ENCODE results near the gene DAG1. TPM values are rescaled to one million over a fixed set of nuclear protein-coding genes. Genes with fewer than 3 reads are reported as not detected.

The DAG1 gene
- total RNA-seq, 1 donor from 2014 or later = 67.5 TPM

- no peak for TF ChIP-seq EZH2 (IDR thresholded peaks at IDR 0.05)
- TF ChIP-seq CTCF (IDR thresholded peaks at IDR 0.05) = no peak
- no peak for TF ChIP-seq EZH2phosphoT487 (IDR thresholded peaks at IDR 0.05)
- H3K79me2 ChIP-seq (ENCODE audit: low read depth) = peaks cover 81% of the 10 kb centered on the region
- H3K9ac ChIP-seq = no peak overlapping the region
- H3K4me2 ChIP-seq = no peak overlapping the region
- Mint-ChIP-seq H3K36me3 (peaks cover 28% of the 10 kb centered on the region), H3K27me3 (ENCODE audit: insufficient read depth, low read depth) (peaks cover 13% of the 10 kb centered on the region), H3K4me3 (no peak overlapping the region), H3K9me3 (peaks cover 8% of the 10 kb centered on the region), H3K4me1 (peaks cover 8% of the 10 kb centered on the region), H3K27ac (no peak overlapping the region)
- H4K20me1 ChIP-seq (ENCODE audit: low read depth) = peaks cover 13% of the 10 kb centered on the region
- DNase-seq (ENCODE audit: low spot score) = no peak
- H3K4me3 ChIP-seq = no peak overlapping the region
- H3K9me3 ChIP-seq (ENCODE audit: low read depth) = no peaks in the 10 kb centered on the region
- no peak overlapping the region for H3K27ac ChIP-seq
- H3K4me1 ChIP-seq = peaks cover 8% of the 10 kb centered on the region
- no peak overlapping the region for H2AFZ ChIP-seq (replicated peaks)
- H3F3A ChIP-seq (ENCODE audit: low read depth) = no peaks in the 10 kb centered on the region
- H3K36me3 ChIP-seq = peaks cover 8% of the 10 kb centered on the region
- no peaks in the 10 kb centered on the region for H3K27me3 ChIP-seq
Measured at GRCh38 chr3:49476563-49476962, 6.5 kb downstream of the DAG1 start.

GRCh38 chr3:49482766-49483165 lies 12.7 kb downstream of the DAG1 start:
- H3K9me3 Mint-ChIP-seq = no peaks in the 10 kb centered on the region
- no peak for TF ChIP-seq EZH2 (IDR thresholded peaks at IDR 0.05)
- TF ChIP-seq CTCF (IDR thresholded peaks at IDR 0.05) = no peak
- TF ChIP-seq EZH2phosphoT487 (IDR thresholded peaks at IDR 0.05) = no peak
- Histone ChIP-seq H3K4me3 (no peak overlapping the region), H3K36me3 (no peaks in the 10 kb centered on the region), H3F3A (ENCODE audit: low read depth) (peaks cover 3% of the 10 kb centered on the region), H2AFZ (replicated peaks) (no peak overlapping the region), H4K20me1 (ENCODE audit: low read depth) (peaks cover 61% of the 10 kb centered on the region), H3K4me1 (peaks cover 12% of the 10 kb centered on the region), H3K79me2 (ENCODE audit: low read depth) (peaks cover 80% of the 10 kb centered on the region), H3K9me3 (ENCODE audit: low read depth) (no peaks in the 10 kb centered on the region), H3K4me2 (no peak overlapping the region), H3K27ac (no peak overlapping the region), H3K27me3 (no peaks in the 10 kb centered on the region), H3K9ac (no peak overlapping the region)
- peaks cover 20% of the 10 kb centered on the region for H3K36me3 Mint-ChIP-seq
- DNase-seq (ENCODE audit: low spot score) = no peak
- no peak overlapping the region for H3K4me3 Mint-ChIP-seq
- H3K27me3 Mint-ChIP-seq (ENCODE audit: insufficient read depth, low read depth) = peaks cover 4% of the 10 kb centered on the region
- H3K4me1 Mint-ChIP-seq = peaks cover 12% of the 10 kb centered on the region
- H3K27ac Mint-ChIP-seq = no peak overlapping the region

GRCh38 chr3:49484471-49484870 lies 14.4 kb downstream of the DAG1 start:
- no peak for DNase-seq (ENCODE audit: low spot score)
- Mint-ChIP-seq H3K4me3 (no peak overlapping the region), H3K36me3 (peaks cover 23% of the 10 kb centered on the region), H3K27ac (no peak overlapping the region), H3K4me1 (peaks cover 14% of the 10 kb centered on the region), H3K27me3 (ENCODE audit: insufficient read depth, low read depth) (peaks cover 5% of the 10 kb centered on the region), H3K9me3 (no peaks in the 10 kb centered on the region)
- Histone ChIP-seq H4K20me1 (ENCODE audit: low read depth) (peaks cover 66% of the 10 kb centered on the region), H3F3A (ENCODE audit: low read depth) (peaks cover 3% of the 10 kb centered on the region), H3K9me3 (ENCODE audit: low read depth) (no peaks in the 10 kb centered on the region), H3K36me3 (no peaks in the 10 kb centered on the region), H3K79me2 (ENCODE audit: low read depth) (peaks cover 81% of the 10 kb centered on the region), H3K27me3 (no peaks in the 10 kb centered on the region), H3K27ac (no peak overlapping the region), H2AFZ (replicated peaks) (no peak overlapping the region), H3K4me1 (peaks cover 12% of the 10 kb centered on the region), H3K4me3 (no peak overlapping the region), H3K4me2 (no peak overlapping the region), H3K9ac (no peak overlapping the region)
- TF ChIP-seq EZH2phosphoT487 (IDR thresholded peaks at IDR 0.05) (no peak), EZH2 (IDR thresholded peaks at IDR 0.05) (no peak), CTCF (IDR thresholded peaks at IDR 0.05) (no peak)
